Measurements from ENCODE around the gene TARP.

Gene TARP

DNA sequence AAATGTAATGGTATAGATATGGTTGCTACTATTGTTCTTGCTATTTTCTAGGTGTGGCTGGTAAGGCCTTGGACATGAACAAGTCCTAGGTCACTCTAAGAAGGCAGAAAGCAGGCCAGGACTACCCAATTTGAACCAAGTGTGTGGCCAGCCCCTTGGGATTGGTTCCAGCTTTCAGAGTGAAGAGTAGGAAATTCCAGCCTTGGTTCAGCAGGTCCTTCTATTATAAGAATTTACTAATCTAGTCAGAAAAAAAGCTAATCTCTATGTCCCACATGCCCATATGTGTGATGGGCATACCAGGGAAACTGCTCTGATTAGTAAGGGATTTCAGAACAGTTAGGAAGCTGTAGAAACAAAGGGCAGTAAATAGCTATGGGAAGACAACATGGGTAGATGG, 7.8 kb upstream of the TARP start:
- Histone ChIP-seq H3K23ac (ENCODE audit: low read length) (no peak overlapping the region), H2AFZ (ENCODE audit: insufficient read depth, low read length, poor library complexity) (no peak overlapping the region), H3K9me3 (ENCODE audit: insufficient read depth, low read depth, low read length) (no peaks in the 10 kb centered on the region), H3K27me3 (ENCODE audit: insufficient read depth, low read length) (no peaks in the 10 kb centered on the region), H3K79me2 (ENCODE audit: control insufficient read depth, insufficient read depth, low read length, poor library complexity) (no peaks in the 10 kb centered on the region), H3K18ac (ENCODE audit: low read length) (no peak overlapping the region), H3K9ac (ENCODE audit: low read length) (no peak overlapping the region), H2BK12ac (ENCODE audit: low read length) (no peak overlapping the region), H3K14ac (ENCODE audit: low read length) (no peak overlapping the region), H2AK5ac (ENCODE audit: low read length) (no peak overlapping the region), H3K4me3 (ENCODE audit: low read depth, low read length) (no peak overlapping the region), H2BK5ac (ENCODE audit: low read depth, low read length, poor library complexity) (no peak overlapping the region), H4K91ac (ENCODE audit: low read depth, low read length) (no peak overlapping the region), H3K27ac (ENCODE audit: low read depth, low read length) (no peak overlapping the region), H3K4me1 (ENCODE audit: control insufficient read depth in 1 of 2, insufficient read depth in 2 of 2, low read length in 2 of 2) (no peaks in the 10 kb centered on the region), H3K36me3 (ENCODE audit: control insufficient read depth in 1 of 2, insufficient read depth in 2 of 2, low read length in 2 of 2) (no peaks in the 10 kb centered on the region), H3K4ac (ENCODE audit: low read depth, low read length) (no peak overlapping the region), H3K79me1 (ENCODE audit: low read length) (no peaks in the 10 kb centered on the region), H4K8ac (ENCODE audit: low read depth, low read length) (no peak overlapping the region), H3K4me2 (ENCODE audit: low read length) (no peak overlapping the region), H2BK120ac (ENCODE audit: insufficient read depth, low read length, poor library complexity) (no peak overlapping the region), H4K12ac (ENCODE audit: low read depth, low read length) (no peak overlapping the region)
- peak; percentile 41 to 73 for DNase-seq

DNA sequence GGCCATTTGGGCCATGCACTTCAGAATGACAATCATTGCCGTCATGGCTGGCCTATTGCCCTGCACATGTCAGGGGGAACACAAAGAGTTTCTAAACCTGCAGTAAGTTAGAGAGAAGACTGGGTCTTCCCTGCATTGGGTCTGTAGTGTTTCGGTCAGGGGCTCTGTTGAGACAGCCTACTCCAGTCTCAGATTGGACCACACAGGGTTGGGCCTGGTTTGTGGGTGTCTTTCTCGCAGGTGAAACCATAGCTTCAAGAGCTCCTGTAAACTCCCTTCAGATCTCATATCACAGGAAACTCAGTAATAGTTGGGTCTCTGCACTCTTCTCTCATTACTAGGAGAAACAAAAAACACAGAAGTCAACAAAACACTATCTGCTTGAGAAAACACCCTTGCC, 7.3 kb upstream of the TARP start:
- Histone ChIP-seq H3K18ac (ENCODE audit: low read length) (no peak overlapping the region), H3K4me3 (ENCODE audit: low read depth, low read length) (no peak overlapping the region), H3K79me2 (ENCODE audit: control insufficient read depth, insufficient read depth, low read length, poor library complexity) (no peaks in the 10 kb centered on the region), H3K79me1 (ENCODE audit: low read length) (no peaks in the 10 kb centered on the region), H2BK5ac (ENCODE audit: low read depth, low read length, poor library complexity) (no peak overlapping the region), H2AFZ (ENCODE audit: insufficient read depth, low read length, poor library complexity) (no peak overlapping the region), H2BK120ac (ENCODE audit: insufficient read depth, low read length, poor library complexity) (no peak overlapping the region), H4K8ac (ENCODE audit: low read depth, low read length) (no peak overlapping the region), H3K4me1 (ENCODE audit: control insufficient read depth in 1 of 2, insufficient read depth in 2 of 2, low read length in 2 of 2) (no peaks in the 10 kb centered on the region), H2AK5ac (ENCODE audit: low read length) (no peak overlapping the region), H3K4me2 (ENCODE audit: low read length) (no peak overlapping the region), H3K9ac (ENCODE audit: low read length) (no peak overlapping the region), H4K91ac (ENCODE audit: low read depth, low read length) (no peak overlapping the region), H3K27ac (ENCODE audit: low read depth, low read length) (no peak overlapping the region), H3K36me3 (ENCODE audit: control insufficient read depth in 1 of 2, insufficient read depth in 2 of 2, low read length in 2 of 2) (no peaks in the 10 kb centered on the region), H2BK12ac (ENCODE audit: low read length) (no peak overlapping the region), H3K4ac (ENCODE audit: low read depth, low read length) (no peak overlapping the region), H3K9me3 (ENCODE audit: insufficient read depth, low read depth, low read length) (no peaks in the 10 kb centered on the region), H3K27me3 (ENCODE audit: insufficient read depth, low read length) (no peaks in the 10 kb centered on the region), H4K12ac (ENCODE audit: low read depth, low read length) (no peak overlapping the region), H3K23ac (ENCODE audit: low read length) (no peak overlapping the region), H3K14ac (ENCODE audit: low read length) (no peak overlapping the region)
- DNase-seq, result no peak
- no CpG with 5 or more reads among the region's 3 CpGs for WGBS (ENCODE audit: extremely low coverage, insufficient coverage, insufficient read length)

DNA sequence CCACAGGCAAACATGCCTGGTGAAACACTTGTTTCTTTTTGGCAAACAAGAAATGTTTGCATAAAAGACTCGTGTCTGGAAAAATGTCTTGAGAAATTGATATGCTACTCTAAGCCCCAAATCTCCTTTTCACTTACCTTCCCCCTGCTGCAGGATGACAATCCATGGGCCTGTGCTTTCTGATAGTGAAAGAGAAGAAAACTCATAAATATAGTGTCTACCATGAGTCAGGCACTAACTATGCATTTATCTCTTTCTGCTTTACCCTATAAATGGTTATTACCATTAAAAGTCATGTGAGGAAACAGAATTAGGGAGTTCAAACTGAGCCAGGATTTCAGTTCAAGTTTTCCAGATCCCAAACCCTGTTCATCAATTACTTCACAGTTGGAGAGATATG, 6.6 kb upstream of the TARP start:
- Histone ChIP-seq H3K27me3 (ENCODE audit: insufficient read depth, low read length) (no peaks in the 10 kb centered on the region), H2AK5ac (ENCODE audit: low read length) (no peak overlapping the region), H3K4ac (ENCODE audit: low read depth, low read length) (no peak overlapping the region), H3K4me2 (ENCODE audit: low read length) (no peak overlapping the region), H3K9ac (ENCODE audit: low read length) (no peak overlapping the region), H4K12ac (ENCODE audit: low read depth, low read length) (no peak overlapping the region), H3K79me2 (ENCODE audit: control insufficient read depth, insufficient read depth, low read length, poor library complexity) (no peaks in the 10 kb centered on the region), H3K4me3 (ENCODE audit: low read depth, low read length) (no peak overlapping the region), H3K27ac (ENCODE audit: low read depth, low read length) (no peak overlapping the region), H2BK120ac (ENCODE audit: insufficient read depth, low read length, poor library complexity) (no peak overlapping the region), H3K14ac (ENCODE audit: low read length) (no peak overlapping the region), H3K4me1 (ENCODE audit: control insufficient read depth in 1 of 2, insufficient read depth in 2 of 2, low read length in 2 of 2) (no peaks in the 10 kb centered on the region), H3K36me3 (ENCODE audit: control insufficient read depth in 1 of 2, insufficient read depth in 2 of 2, low read length in 2 of 2) (no peaks in the 10 kb centered on the region), H2BK5ac (ENCODE audit: low read depth, low read length, poor library complexity) (no peak overlapping the region), H3K23ac (ENCODE audit: low read length) (no peak overlapping the region), H3K9me3 (ENCODE audit: insufficient read depth, low read depth, low read length) (no peaks in the 10 kb centered on the region), H3K18ac (ENCODE audit: low read length) (no peak overlapping the region), H4K91ac (ENCODE audit: low read depth, low read length) (no peak overlapping the region), H2AFZ (ENCODE audit: insufficient read depth, low read length, poor library complexity) (no peak overlapping the region), H2BK12ac (ENCODE audit: low read length) (no peak overlapping the region), H4K8ac (ENCODE audit: low read depth, low read length) (no peak overlapping the region), H3K79me1 (ENCODE audit: low read length) (no peaks in the 10 kb centered on the region)
- no peak for DNase-seq
- WGBS (ENCODE audit: extremely low coverage, insufficient coverage, insufficient read length), result no CpG with 5 or more reads among the region's 1 CpG

DNA sequence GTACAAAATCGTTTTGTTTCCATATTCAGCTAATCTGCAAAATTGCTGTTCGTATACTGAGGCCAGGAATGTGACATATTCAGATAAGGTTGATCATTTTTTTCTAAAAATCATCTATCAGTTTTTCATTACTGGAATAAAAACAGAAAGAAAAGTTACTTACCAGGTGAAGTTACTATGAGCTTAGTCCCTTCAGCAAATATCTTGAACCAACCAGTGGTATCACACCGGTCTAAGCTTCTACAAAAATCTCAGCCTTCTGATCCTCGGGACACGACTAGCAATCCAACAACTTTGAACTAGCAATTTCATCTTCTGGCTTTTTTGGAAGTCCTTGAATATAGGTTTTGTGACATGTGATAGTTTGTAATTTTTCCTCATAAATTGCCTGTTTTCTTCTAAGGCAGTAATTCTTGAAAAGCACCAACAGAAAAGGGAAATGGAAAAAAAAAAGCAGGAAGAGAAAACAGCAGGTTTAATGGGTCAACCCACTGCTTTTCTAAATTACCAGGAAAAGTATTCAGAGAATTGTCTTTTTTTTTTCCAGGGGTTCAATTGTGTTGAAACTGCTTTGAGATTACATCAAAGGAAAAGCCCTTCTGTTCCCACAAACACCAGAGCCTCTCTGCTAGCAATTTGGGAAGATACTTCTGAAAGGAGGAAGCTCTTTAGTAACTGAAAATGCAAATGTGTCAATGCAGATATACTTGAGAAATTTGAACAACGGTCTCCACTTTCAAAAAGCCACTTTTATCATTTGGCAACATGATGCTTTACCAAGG, 2.9 kb upstream of the TARP start:
- Histone ChIP-seq H3K79me1 (ENCODE audit: low read length) (no peaks in the 10 kb centered on the region), H3K23ac (ENCODE audit: low read length) (no peak overlapping the region), H3K18ac (ENCODE audit: low read length) (no peak overlapping the region), H3K27me3 (ENCODE audit: insufficient read depth, low read length) (no peaks in the 10 kb centered on the region), H2AFZ (ENCODE audit: insufficient read depth, low read length, poor library complexity) (no peak overlapping the region), H4K8ac (ENCODE audit: low read depth, low read length) (no peak overlapping the region), H3K14ac (ENCODE audit: low read length) (no peak overlapping the region), H3K4me3 (ENCODE audit: low read depth, low read length) (no peak overlapping the region), H2BK12ac (ENCODE audit: low read length) (no peak overlapping the region), H3K9me3 (ENCODE audit: insufficient read depth, low read depth, low read length) (no peaks in the 10 kb centered on the region), H4K91ac (ENCODE audit: low read depth, low read length) (no peak overlapping the region), H3K79me2 (ENCODE audit: control insufficient read depth, insufficient read depth, low read length, poor library complexity) (no peaks in the 10 kb centered on the region), H3K4me2 (ENCODE audit: low read length) (no peak overlapping the region), H2AK5ac (ENCODE audit: low read length) (no peak overlapping the region), H3K4ac (ENCODE audit: low read depth, low read length) (no peak overlapping the region), H3K36me3 (ENCODE audit: control insufficient read depth in 1 of 2, insufficient read depth in 2 of 2, low read length in 2 of 2) (no peaks in the 10 kb centered on the region), H3K27ac (ENCODE audit: low read depth, low read length) (no peak overlapping the region), H3K9ac (ENCODE audit: low read length) (no peak overlapping the region), H2BK120ac (ENCODE audit: insufficient read depth, low read length, poor library complexity) (no peak overlapping the region), H3K4me1 (ENCODE audit: control insufficient read depth in 1 of 2, insufficient read depth in 2 of 2, low read length in 2 of 2) (no peaks in the 10 kb centered on the region), H2BK5ac (ENCODE audit: low read depth, low read length, poor library complexity) (no peak overlapping the region), H4K12ac (ENCODE audit: low read depth, low read length) (no peak overlapping the region)
- DNase-seq, result peak in 1 of 2 donors; percentile 13
- no CpG with 5 or more reads among the region's 6 CpGs for WGBS (ENCODE audit: extremely low coverage, insufficient coverage, insufficient read length)
